ENCODE data around the gene GMPS.
A peak's percentile ranks its signal among the peaks of the same experiment; 100 is the strongest.
"Not testable (repeated sequence)": the region's sequence is repeated elsewhere in the genome, so short reads cannot be mapped to it uniquely, and the experiment has no call there.

GMPS gene
- 93.6 to 128 reads per million in 2 experiments for total RNA-seq

DNA sequence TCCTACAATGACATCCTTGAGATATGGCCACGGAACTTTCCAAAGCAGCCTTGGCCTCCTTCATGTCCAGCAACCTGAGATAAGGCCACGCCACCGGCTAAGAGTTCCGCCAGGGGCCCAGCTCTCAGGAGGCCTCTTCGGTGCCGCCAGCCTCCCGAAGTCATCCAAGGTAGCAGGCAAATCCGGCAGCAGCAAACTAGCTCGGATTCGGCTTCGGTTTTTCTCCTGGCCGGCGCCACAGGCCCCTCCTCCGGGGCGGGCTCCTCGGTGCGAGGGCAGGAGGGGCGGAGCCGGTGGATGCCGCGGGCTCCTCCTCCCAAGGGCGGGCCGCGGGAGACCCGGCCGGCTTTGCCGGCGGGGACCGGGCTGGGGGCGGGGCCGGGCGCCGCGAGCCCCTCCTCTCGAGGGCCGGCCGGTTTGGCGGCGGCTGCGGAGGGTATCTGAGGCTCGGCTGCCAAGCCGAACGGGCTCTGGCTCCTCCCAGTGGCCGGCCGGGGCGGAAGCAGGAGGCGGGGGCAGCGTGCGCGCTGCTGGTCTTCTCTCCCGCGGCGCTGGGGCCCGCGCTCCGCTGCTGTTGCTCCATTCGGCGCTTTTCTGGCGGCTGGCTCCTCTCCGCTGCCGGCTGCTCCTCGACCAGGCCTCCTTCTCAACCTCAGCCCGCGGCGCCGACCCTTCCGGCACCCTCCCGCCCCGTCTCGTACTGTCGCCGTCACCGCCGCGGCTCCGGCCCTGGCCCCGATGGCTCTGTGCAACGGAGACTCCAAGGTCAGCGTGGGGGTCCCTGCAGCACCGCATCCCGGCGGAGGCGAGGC lies at the start of gene GMPS:
Gene GMPS, plus strand, starts transcription at position 518 of the 812 bp plus-strand sequence. Its CDS starts 221 bp downstream, at position 739.
- DNase-seq (ENCODE audit: low read depth), result peak; percentile 91

GRCh38 chr3:155828490-155829098 lies 41.9 kb upstream of the GMPS start:
- not testable (repeated sequence) for DNase-seq (ENCODE audit: low read depth)

GRCh38 chr3:155835341-155836071 lies 34.9 kb upstream of the GMPS start:
- no peak for DNase-seq (ENCODE audit: low read depth)

DNA sequence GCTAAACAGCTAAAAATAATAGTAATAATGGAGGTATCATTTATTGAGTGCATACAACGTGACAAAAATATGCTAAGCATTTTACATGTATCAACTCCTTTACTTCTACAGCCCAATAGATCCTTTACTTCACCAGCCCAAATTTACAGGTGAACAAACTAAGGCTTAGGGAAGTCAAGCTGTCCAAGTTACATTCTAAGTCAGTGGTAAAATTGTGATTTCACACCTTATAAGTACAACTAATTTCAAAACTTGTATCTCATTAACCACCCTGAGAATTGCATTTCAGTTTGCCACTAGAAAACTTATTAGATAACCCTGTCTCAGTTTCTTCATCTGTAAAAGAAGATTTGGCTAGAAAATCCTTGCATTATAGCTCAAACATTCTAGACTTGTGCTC lies 26.9 kb upstream of the GMPS start:
- no peak for DNase-seq (ENCODE audit: low read depth)

- no peak for DNase-seq (ENCODE audit: low read depth)
Measured at GRCh38 chr3:155846119-155846518, 24.3 kb upstream of the GMPS start.

DNA sequence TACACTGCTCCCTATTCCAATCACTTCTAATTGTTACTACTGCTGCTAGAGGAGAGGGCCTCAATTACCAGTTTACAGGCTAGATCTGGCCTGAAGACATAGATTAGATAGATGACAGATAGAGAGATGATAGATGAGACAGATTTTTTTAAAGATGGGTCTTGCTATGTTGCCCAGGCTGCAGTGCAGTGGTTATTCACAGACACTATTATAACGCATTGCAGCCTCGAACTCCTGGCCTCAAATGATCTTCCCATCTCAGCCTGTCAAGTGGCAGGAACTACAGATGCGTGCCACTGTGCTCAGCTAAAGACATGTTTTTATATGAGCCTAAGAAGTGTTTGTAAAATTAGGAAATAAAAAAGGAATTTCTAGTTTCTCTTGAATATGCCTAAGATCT lies 22.5 kb upstream of the GMPS start:
- DNase-seq (ENCODE audit: low read depth), result no peak

DNA sequence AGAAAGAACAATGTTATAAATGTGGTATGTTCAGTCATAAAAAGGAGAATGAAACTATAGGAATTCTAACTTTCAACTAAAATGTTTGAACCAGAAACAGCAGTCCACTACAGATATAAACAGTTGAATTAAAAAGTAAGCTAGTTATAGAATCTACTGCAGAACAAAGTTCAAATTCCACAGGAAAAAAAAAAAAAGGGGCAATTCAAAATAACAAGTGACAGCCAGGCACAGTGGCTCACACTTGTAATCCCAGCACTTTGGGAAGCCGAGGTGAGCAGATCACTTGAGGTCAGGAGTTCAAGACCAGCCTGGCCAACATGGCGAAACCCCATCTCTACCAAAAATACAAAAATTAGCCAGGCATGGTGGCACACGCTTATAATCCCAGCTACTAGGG lies 21.0 kb upstream of the GMPS start:
- DNase-seq (ENCODE audit: low read depth), result not testable (repeated sequence)

DNA sequence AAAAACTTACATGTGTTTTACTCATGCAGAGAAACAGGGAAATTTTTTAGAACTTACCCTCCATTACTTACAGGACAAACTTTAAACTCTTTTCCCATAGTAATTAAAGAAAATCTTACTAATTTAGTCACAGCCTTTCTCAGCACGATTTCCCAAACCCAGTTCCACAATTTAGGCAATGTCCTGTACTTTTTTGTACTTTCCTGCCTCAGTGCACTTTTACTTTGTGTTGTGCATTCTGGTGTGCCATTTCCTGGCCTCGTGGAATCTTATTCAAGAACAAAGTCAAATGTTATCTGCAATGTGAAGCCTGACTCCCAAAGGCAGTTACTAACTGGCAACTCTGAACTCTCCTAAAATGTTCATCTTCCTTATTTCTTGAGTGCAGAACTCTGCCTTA lies 18.1 kb upstream of the GMPS start:
- no peak for DNase-seq (ENCODE audit: low read depth)

- no peak for DNase-seq (ENCODE audit: low read depth)
Measured at GRCh38 chr3:155853214-155854140, 17.0 kb upstream of the GMPS start.

- peak; percentile 98 for DNase-seq (ENCODE audit: low read depth)
Measured at GRCh38 chr3:155854141-155854940, 16.1 kb upstream of the GMPS start, which contains the start of gene SLC33A1. Gene SLC33A1 (minus strand): TSS chr3:155854427. CDS start chr3:155853997, 430 bp downstream.

- no peak for DNase-seq (ENCODE audit: low read depth)
Measured at GRCh38 chr3:155859859-155860258, 10.6 kb upstream of the GMPS start.

DNA sequence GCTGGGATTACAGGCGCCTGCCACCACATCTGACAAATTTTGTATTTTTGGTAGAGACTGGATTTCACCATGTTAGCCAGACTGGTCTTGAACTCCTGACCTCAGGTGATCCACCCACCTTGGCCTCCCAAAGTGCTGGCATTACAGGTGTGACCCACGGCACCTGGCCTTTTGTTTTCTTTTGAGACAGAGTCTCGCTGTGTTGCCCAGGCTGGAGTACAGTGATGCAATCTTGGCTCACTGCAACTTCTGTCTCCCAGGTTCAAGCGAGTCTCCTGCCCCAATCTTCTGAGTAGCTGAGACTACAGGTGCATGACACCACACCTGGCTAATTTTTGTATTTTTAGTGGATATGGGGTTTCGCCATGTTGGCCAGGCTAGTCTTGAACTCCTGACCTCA lies 10.0 kb upstream of the GMPS start:
- not testable (repeated sequence) for DNase-seq (ENCODE audit: low read depth)

DNA sequence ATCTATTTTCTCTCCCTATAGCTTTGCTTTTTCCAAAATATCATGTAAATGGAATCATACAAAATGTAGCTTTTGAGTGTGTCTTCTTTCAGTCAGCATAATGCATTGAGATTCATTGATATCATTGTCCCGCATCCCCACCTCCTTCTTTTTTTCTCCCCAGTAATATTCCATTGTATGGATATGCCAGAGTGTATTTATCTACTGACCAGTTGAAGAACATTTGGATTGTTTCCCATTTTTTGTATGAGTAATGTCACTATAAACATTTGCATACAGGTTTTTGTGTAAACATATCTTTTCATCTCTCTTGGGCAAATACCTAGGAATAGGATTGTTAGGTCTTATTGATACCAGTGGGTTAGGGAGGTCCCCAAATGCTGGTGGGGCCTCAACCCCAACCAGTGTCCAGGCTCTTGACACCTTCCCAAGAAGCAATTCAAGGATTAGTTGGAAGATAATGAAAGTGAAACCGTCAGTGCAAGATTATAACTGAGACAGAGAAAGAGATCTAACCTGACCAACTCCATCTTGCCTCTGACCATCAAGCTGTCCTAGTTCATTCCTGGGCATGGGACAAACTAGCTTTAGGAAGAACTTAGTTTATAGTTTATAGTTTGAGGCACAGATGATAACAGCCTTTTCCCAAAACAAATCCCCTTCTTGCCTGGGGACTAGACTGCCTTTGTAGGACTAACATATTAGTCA lies 8.8 kb upstream of the GMPS start:
- DNase-seq (ENCODE audit: low read depth), result no peak

GRCh38 chr3:155862290-155862982 lies 8.0 kb upstream of the GMPS start:
- DNase-seq (ENCODE audit: low read depth), result peak; percentile 21

- DNase-seq (ENCODE audit: low read depth), result no peak
Measured at GRCh38 chr3:155863072-155863784, 7.2 kb upstream of the GMPS start.

- no peak for DNase-seq (ENCODE audit: low read depth)
Measured at GRCh38 chr3:155869691-155870090, 759 bp upstream of the GMPS start.

DNA sequence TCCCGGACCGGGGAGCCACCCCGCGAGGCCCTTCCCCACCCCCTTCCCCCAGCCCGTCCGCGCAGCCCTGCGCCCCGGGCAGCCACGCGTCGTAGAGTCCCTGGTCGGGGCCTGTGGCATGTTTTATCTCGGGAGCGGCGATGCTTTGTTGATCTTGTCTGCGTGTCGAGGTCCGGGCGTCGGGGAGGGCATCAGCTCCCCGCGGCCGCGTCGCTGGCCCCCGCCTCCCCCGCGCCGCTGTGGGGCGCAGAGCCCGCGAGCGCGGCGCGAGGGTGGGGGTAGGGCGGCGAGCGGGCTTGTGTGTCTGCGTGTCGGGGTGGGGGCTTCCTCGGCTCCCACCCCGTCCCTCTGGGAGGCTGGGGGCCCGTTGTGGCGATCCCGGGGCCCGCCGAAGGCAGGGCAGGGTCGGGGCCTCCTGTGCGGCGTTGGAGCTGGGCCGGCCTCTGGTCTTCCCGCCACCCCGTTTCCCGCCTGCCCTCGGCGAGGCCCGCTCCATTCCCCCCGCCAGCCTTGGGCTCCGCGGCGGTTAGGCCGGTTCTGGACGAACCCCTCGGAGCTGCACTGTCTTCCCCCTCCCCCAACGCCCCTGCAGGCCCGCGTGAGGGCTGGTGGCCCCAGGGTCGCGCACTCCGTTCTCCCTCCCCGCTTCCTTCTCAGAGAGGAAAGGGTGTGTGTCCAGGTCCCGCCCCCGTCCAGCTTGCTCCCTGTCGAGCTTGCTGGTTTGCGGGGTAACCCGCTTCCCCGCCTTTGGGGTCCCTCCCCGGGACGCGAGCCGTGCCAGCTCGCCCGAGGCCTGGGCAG lies 695 bp downstream of the GMPS start:
- DNase-seq (ENCODE audit: low read depth), result peak; percentile 22

DNA sequence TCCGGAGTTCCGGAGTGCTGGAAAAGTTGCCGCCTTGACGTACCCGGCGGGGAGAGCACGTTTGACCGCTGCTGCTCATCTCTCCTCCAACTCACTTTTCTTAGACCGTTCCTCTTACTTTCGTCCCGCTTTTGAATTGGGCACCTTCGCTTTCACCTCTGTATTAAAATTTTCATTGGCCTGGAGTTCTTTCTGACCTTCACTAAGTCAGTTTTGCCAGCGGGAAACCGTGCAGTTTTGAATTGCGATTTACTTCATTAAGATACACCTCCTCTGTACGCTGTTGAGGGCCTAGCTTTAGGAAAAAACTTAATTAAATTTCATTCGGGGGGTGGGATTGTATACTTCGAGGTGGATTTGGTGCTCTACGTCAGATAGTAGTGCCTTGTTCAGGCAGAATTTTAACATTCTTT lies 1.3 kb downstream of the GMPS start:
- no peak for DNase-seq (ENCODE audit: low read depth)
